H1 (cell line): ENCODE measurements around the gene QRSL1. TPM values are rescaled to one million over a fixed set of nuclear protein-coding genes. Genes with fewer than 3 reads are reported as not detected.
A peak's percentile ranks its signal among the peaks of the same experiment; 100 is the strongest.

ENCODE experiments used
- CTCF ChIA-PET: fragments of 300-600 bp; sonication (Branson Sonifier 250); formaldehyde crosslinking; loops from one replicate; lab custom pipeline; 2021; ENCODE audit not compliant: partially characterized antibody; lab: Charles Lee
- POLR2A ChIA-PET: fragments of 300-600 bp; sonication (Branson Sonifier 250); formaldehyde crosslinking; loops from one replicate; lab custom pipeline; 2021; ENCODE audit warnings: inconsistent platforms; ENCODE audit not compliant: partially characterized antibody; lab: Charles Lee
- DNase-seq, 2 experiments: peaks; one replicate each; pipeline versions ENCODE4 v3.0.0 to v3.0.0-alpha.2; 2010 to 2022; ENCODE audit warnings: low spot score in 2 of 2, low read depth in 1 of 2, mixed read lengths in 1 of 2
- FAIRE-seq: peaks from 2 replicates; lab custom pipeline; 2011; peaks lifted over from hg19 to GRCh38; lab: Jason Lieb, UNC
- H2AFZ ChIP-seq: 2 replicates; pipeline ENCODE4 v1.8.1; 2012; ENCODE audit warnings: low read length, inconsistent platforms
- H2AK5ac ChIP-seq: 2 replicates; pipeline ENCODE4 v1.6.1; 2013; ENCODE audit warnings: low read depth, low read length
- H2BK120ac ChIP-seq: replicated peaks from 2 replicates; pipeline ENCODE3; 2013; ENCODE audit warnings: low read depth, low read length, inconsistent platforms
- H2BK12ac ChIP-seq: 2 replicates; pipeline ENCODE4 v1.6.1; 2013; ENCODE audit warnings: low read depth, low read length
- H2BK15ac ChIP-seq: 2 replicates; pipeline ENCODE4 v1.6.1; 2013; ENCODE audit warnings: low read length
- H2BK20ac ChIP-seq: 2 replicates; pipeline ENCODE4 v1.6.1; 2013; ENCODE audit warnings: low read length
- H2BK5ac ChIP-seq: 2 replicates; pipeline ENCODE4 v1.6.1; 2013; ENCODE audit warnings: low read depth, low read length
- H3K14ac ChIP-seq: 2 replicates; pipeline ENCODE4 v1.6.1; 2013; ENCODE audit warnings: inconsistent platforms; ENCODE audit not compliant: insufficient read length
- H3K18ac ChIP-seq: 2 replicates; pipeline ENCODE4 v1.6.1; 2013; ENCODE audit warnings: low read length; ENCODE audit errors: extremely low read depth
- H3K23ac ChIP-seq: 2 replicates; pipeline ENCODE4 v1.6.1; 2013; ENCODE audit warnings: inconsistent platforms; ENCODE audit not compliant: insufficient read length
- H3K23me2 ChIP-seq: 2 replicates; pipeline ENCODE4 v1.6.1; 2013; ENCODE audit warnings: low read depth, low read length
- H3K27ac ChIP-seq: 2 replicates; pipeline ENCODE4 v1.6.1; 2011; ENCODE audit warnings: low read depth, low read length, inconsistent platforms
- H3K27me3 ChIP-seq, 4 experiments: replicated peaks in 1 of 4; 1 replicate in 1 of 4; 2 replicates in 3 of 4; pipeline versions ENCODE4 v1.6.1 to v1.8.1; 2011 to 2013; ENCODE audit warnings: low read length in 3 of 4, mild to moderate bottlenecking in 3 of 4, inconsistent platforms in 2 of 4, mixed read lengths in 2 of 4, moderate library complexity in 1 of 4; ENCODE audit not compliant: control insufficient read depth in 3 of 4, insufficient read depth in 3 of 4; ENCODE audit errors: extremely low read depth in 1 of 4
- H3K36me3 ChIP-seq, 4 experiments: 2 replicates each; pipeline versions ENCODE4 v1.6.1 to v1.8.1; 2011 to 2013; ENCODE audit warnings: mild to moderate bottlenecking in 4 of 4, low read length in 3 of 4, moderate library complexity in 2 of 4, control low read depth in 1 of 4, inconsistent platforms in 1 of 4; ENCODE audit not compliant: insufficient read depth in 4 of 4, control insufficient read depth in 2 of 4
- H3K4ac ChIP-seq: replicated peaks from 2 replicates; pipeline ENCODE3; 2013; ENCODE audit warnings: low read length, low read depth, mixed read lengths, inconsistent platforms; ENCODE audit not compliant: insufficient read length
- H3K4me1 ChIP-seq, 4 experiments: replicated peaks in 1 of 4; 1 replicate in 1 of 4; 2 replicates in 3 of 4; pipeline versions ENCODE4 v1.6.1 to v1.8.1; 2011 to 2013; ENCODE audit warnings: low read length in 3 of 4, inconsistent platforms in 2 of 4, mixed read lengths in 1 of 4; ENCODE audit not compliant: insufficient read depth in 4 of 4, control insufficient read depth in 3 of 4
- H3K4me2 ChIP-seq, 2 experiments: 2 replicates each; pipeline versions ENCODE4 v1.6.1 to v1.8.1; 2011 to 2013; ENCODE audit warnings: low read depth in 2 of 2, low read length in 2 of 2, control low read depth in 1 of 2, inconsistent platforms in 1 of 2, mild to moderate bottlenecking in 1 of 2; ENCODE audit not compliant: insufficient read depth in 1 of 2
- H3K4me3 ChIP-seq, 4 experiments: fragments of 200-600, 300-600 bp in 1 of 4; sonication (generic), shearing (Covaris generic), sonication (Bioruptor Twin) in 1 of 4; 2 replicates each; pipeline versions ENCODE4 v1.5.1 to v1.8.1; 2011 to 2016; ENCODE audit warnings: low read length in 4 of 4, low read depth in 3 of 4, control low read depth in 2 of 4, inconsistent platforms in 2 of 4, mild to moderate bottlenecking in 2 of 4, mixed read lengths in 1 of 4, moderate library complexity in 1 of 4; ENCODE audit not compliant: insufficient read depth in 2 of 4; ENCODE audit errors: extremely low read depth in 1 of 4
- H3K56ac ChIP-seq: replicated peaks from 2 replicates; pipeline ENCODE3; 2013; ENCODE audit warnings: low read depth, mild to moderate bottlenecking, mixed read lengths, low read length, inconsistent platforms; ENCODE audit not compliant: insufficient read length
- H3K79me1 ChIP-seq: 2 replicates; pipeline ENCODE4 v1.6.1; 2013; ENCODE audit warnings: low read depth, low read length, control low read depth
- H3K79me2 ChIP-seq, 2 experiments: 2 replicates each; pipeline versions ENCODE4 v1.6.1 to v1.8.1; 2012 to 2013; ENCODE audit warnings: low read length in 2 of 2, mild to moderate bottlenecking in 2 of 2, inconsistent platforms in 1 of 2; ENCODE audit not compliant: insufficient read depth in 2 of 2, control insufficient read depth in 1 of 2
- H3K9ac ChIP-seq, 4 experiments: replicated peaks in 1 of 4; 1 replicate in 1 of 4; 2 replicates in 3 of 4; pipeline versions ENCODE4 v1.6.1 to v1.8.1; 2011 to 2013; ENCODE audit warnings: low read depth in 3 of 4, low read length in 3 of 4, control low read depth in 2 of 4, mild to moderate bottlenecking in 2 of 4, moderate library complexity in 2 of 4, inconsistent platforms in 1 of 4; ENCODE audit errors: extremely low read depth in 1 of 4
- H3K9me3 ChIP-seq, 2 experiments: 2 replicates each; pipeline versions ENCODE4 v1.6.1 to v1.8.1; 2012 to 2013; ENCODE audit warnings: mild to moderate bottlenecking in 2 of 2, moderate library complexity in 2 of 2, control low read depth in 1 of 2, inconsistent platforms in 1 of 2, low read depth in 1 of 2, low read length in 1 of 2, mixed read lengths in 1 of 2; ENCODE audit not compliant: insufficient read depth in 2 of 2
- H4K20me1 ChIP-seq, 2 experiments: replicated peaks in 1 of 2; 2 replicates each; pipeline versions ENCODE3 to v1.8.1; 2011 to 2013; ENCODE audit warnings: inconsistent platforms in 2 of 2, low read length in 2 of 2, mild to moderate bottlenecking in 1 of 2; ENCODE audit not compliant: insufficient read depth in 2 of 2, control insufficient read depth in 1 of 2
- H4K5ac ChIP-seq: 2 replicates; pipeline ENCODE4 v1.6.1; 2013; ENCODE audit warnings: low read length, low read depth, mixed read lengths, inconsistent platforms; ENCODE audit not compliant: insufficient read length
- H4K8ac ChIP-seq: 2 replicates; pipeline ENCODE4 v1.8.0; 2013; ENCODE audit warnings: mild to moderate bottlenecking, moderate library complexity, low read length, inconsistent platforms; ENCODE audit not compliant: insufficient read depth; ENCODE audit errors: extremely low read depth
- H4K91ac ChIP-seq: replicated peaks from 2 replicates; pipeline ENCODE3; 2013; ENCODE audit warnings: low read length, mixed read lengths, inconsistent platforms; ENCODE audit not compliant: insufficient read length
- BRCA1 ChIP-seq: IDR thresholded peaks from 2 replicates; pipeline ENCODE4 v1.6.1; 2012; ENCODE audit warnings: low read depth, low read length, improper control_type of control experiment
- CHD2 ChIP-seq: IDR thresholded peaks from 2 replicates; pipeline ENCODE4 v1.6.1; 2012; ENCODE audit warnings: low read length, improper control_type of control experiment
- CREB1 ChIP-seq: IDR thresholded peaks from 2 replicates; pipeline ENCODE4 v1.6.1; 2012; ENCODE audit warnings: inconsistent platforms
- E2F6 ChIP-seq: IDR thresholded peaks from 2 replicates; pipeline ENCODE4 v1.6.1; 2012; ENCODE audit warnings: inconsistent platforms
- FOSL1 ChIP-seq: IDR thresholded peaks from 2 replicates; pipeline ENCODE4 v1.6.1; 2011; ENCODE audit warnings: mild to moderate bottlenecking, low read depth, low read length, moderate library complexity; ENCODE audit not compliant: insufficient read depth
- JUN ChIP-seq: IDR thresholded peaks from 2 replicates; pipeline ENCODE4 v1.6.1; 2011; ENCODE audit warnings: low read depth, mild to moderate bottlenecking, improper control_type of control experiment, low read length
- KDM1A ChIP-seq: fragments of 200-600, 300-600 bp; sonication (generic); IDR thresholded peaks from 2 replicates; pipeline ENCODE4 v1.7.1; 2016; ENCODE audit warnings: mild to moderate bottlenecking, low read length, borderline replicate concordance
- MAFK ChIP-seq: IDR thresholded peaks from 2 replicates; pipeline ENCODE4 v1.6.1; 2012; ENCODE audit warnings: low read depth, mild to moderate bottlenecking, improper control_type of control experiment, low read length
- TCF12 ChIP-seq: IDR thresholded peaks from 2 replicates; pipeline ENCODE4 v1.6.1; 2011; ENCODE audit warnings: low read depth, mild to moderate bottlenecking, low read length
- polyA plus RNA-seq, 7 experiments: library from polyadenylated mRNA; depleted of rRNA in 3 of 7; stranded (reverse) in 5 of 7; unstranded in 2 of 7; fragments of >200 nt in 5 of 7; fragments of 200-250 nt in 2 of 7; gene quantifications; 1 replicate in 5 of 7; 2 replicates in 1 of 7; 4 replicates in 1 of 7; pipeline versions ENCODE4 v1.2.1 to v1.2.3, GENCODE V29; 2011 to 2013; ENCODE audit warnings: missing spikeins in 2 of 7, mixed read lengths in 2 of 7
- total RNA-seq: library from RNA; stranded (reverse); fragmentation: NEBNext Ultra II Directional; extraction: Animal tissue kit (Norgen Biotek cat#: 25700); gene quantifications from 2 replicates; pipeline ENCODE4 v1.2.1, GENCODE V29; 2021

The QRSL1 gene
- total and polyA plus RNA-seq, 2 of the 8 experiments (the other 6 are each of a cell fraction or from before 2014, with no cell fraction given), result 7.8 to 22.2 TPM

- peaks cover 5 to 20% (median 12%) of the 10 kb centered on the region in 4 experiments; a peak in 6 of 7 replicates for H3K4me1 ChIP-seq
- no peak overlapping the region for H4K8ac ChIP-seq
- H3K9me3 ChIP-seq, result peaks cover 2 to 3% of the 10 kb centered on the region in 2 experiments; a peak in 3 of 4 replicates
- H2BK120ac ChIP-seq, result peak overlapping the region; percentile 97
- peak overlapping the region; percentile 82; the same call in 1 of the 2 replicates for H2AK5ac ChIP-seq
- no peak for FAIRE-seq
- H3K18ac ChIP-seq, result 0 out of 2 replicates have a peak overlapping the region, but pooled peaks have one; percentile 35
- H2BK12ac ChIP-seq, result peak overlapping the region; percentile 89
- H3K9ac ChIP-seq, result no peak overlapping the region
- H3K79me2 ChIP-seq, result no peaks in the 10 kb centered on the region
- H3K36me3 ChIP-seq, result peaks cover 0 to 15% (median 8%) of the 10 kb centered on the region in 4 experiments; a peak in 5 of 8 replicates
- ChIA-PET CTCF (interaction anchor here (1.3 to 5.7 kb wide), 3 partner anchors 7 to 380 kb away, joined by 3 to 52 read pairs (median 6); no protein-coding TSS in a partner anchor), POLR2A (interaction anchor here (0.9 to 1.1 kb wide), 2 partner anchors 11 to 78 kb away, joined by 3 to 7 read pairs; no protein-coding TSS in a partner anchor)
- H3K23me2 ChIP-seq, result no peaks in the 10 kb centered on the region
- DNase-seq, result no peak
- no peaks in the 10 kb centered on the region for H3K79me1 ChIP-seq
- H3K56ac ChIP-seq, result no peak overlapping the region
- no peak overlapping the region for H3K4me3 ChIP-seq
- no peaks in the 10 kb centered on the region for H4K20me1 ChIP-seq
- no peak overlapping the region for H2BK5ac ChIP-seq
- H2AFZ ChIP-seq, result no peak overlapping the region
- peak overlapping the region; percentile 81 for H4K91ac ChIP-seq
- TF ChIP-seq KDM1A, result no peak
- TF ChIP-seq BRCA1, result no peak
- no peak for TF ChIP-seq TCF12
- TF ChIP-seq FOSL1, result no peak
- no peak for TF ChIP-seq MAFK
- TF ChIP-seq JUN, result no peak
- TF ChIP-seq CHD2, result no peak
- no peak for TF ChIP-seq E2F6
- TF ChIP-seq CREB1, result no peak
- peak overlapping the region; percentile 29; the same call in 1 of the 2 replicates for H3K27ac ChIP-seq
- H2BK15ac ChIP-seq, result no peak overlapping the region
- no peak overlapping the region for H3K14ac ChIP-seq
- H4K5ac ChIP-seq, result peak overlapping the region; percentile 36
- peak overlapping the region; percentile 76 for H2BK20ac ChIP-seq
- no peaks in the 10 kb centered on the region for H3K27me3 ChIP-seq
- H3K23ac ChIP-seq, result no peak overlapping the region
- H3K4ac ChIP-seq, result no peak overlapping the region
- no peak overlapping the region for H3K4me2 ChIP-seq
Observed at GRCh38 chr6:106617302-106617701, 12.1 kb upstream of the QRSL1 start.
